Measurements from ENCODE around the gene FGA.

The FGA gene

DNA sequence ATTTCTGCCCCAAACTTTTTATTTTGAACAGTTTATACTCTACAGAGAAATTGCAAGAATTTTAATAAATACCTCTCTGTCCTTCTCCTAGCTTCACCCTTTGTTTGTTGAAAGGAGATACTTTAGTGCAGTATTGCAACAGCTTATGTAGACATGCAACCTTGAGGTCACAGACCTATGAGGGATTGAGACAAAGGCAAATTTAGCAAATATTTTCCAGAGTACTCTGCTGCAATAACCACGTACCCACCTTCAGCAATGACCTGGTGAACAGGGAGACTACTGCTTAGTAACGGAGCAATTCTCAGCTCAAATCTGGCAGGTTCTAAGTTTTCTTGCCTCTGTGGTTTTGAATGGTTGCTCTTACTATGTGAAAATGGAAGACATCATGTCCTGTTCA is 13.2 kb downstream of the FGA start:
- no peak for DNase-seq

DNA sequence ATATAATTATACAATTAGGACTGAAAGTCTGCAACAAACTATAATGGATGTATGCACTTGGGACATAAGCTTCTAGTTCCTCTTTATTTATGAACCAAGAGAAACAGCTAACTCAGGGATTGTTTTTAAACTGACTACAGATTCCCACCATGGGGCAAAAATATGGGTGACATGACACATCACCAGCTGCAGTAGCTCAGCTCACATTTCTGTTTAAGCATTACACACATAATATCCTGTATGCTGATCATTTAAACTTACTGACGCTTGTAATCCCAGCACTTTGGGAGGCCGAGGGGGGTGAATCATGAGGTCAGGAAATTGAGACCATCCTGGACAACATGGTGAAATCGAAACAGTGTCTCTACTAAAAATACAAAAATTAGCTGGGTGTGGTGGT is 16.2 kb downstream of the FGA start:
- DNase-seq, result no peak

- DNase-seq, result no peak
Measured at GRCh38 chr4:154573190-154573870, 17.2 kb downstream of the FGA start.

DNA sequence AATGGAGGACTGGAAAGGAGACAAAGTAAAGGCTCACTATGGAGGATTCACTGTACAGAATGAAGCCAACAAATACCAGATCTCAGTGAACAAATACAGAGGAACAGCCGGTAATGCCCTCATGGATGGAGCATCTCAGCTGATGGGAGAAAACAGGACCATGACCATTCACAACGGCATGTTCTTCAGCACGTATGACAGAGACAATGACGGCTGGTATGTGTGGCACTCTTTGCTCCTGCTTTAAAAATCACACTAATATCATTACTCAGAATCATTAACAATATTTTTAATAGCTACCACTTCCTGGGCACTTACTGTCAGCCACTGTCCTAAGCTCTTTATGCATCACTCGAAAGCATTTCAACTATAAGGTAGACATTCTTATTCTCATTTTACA is 21.0 kb downstream of the FGA start:
- DNase-seq, result no peak

GRCh38 chr4:154569028-154569427 is 21.5 kb downstream of the FGA start:
- DNase-seq, result no peak

DNA sequence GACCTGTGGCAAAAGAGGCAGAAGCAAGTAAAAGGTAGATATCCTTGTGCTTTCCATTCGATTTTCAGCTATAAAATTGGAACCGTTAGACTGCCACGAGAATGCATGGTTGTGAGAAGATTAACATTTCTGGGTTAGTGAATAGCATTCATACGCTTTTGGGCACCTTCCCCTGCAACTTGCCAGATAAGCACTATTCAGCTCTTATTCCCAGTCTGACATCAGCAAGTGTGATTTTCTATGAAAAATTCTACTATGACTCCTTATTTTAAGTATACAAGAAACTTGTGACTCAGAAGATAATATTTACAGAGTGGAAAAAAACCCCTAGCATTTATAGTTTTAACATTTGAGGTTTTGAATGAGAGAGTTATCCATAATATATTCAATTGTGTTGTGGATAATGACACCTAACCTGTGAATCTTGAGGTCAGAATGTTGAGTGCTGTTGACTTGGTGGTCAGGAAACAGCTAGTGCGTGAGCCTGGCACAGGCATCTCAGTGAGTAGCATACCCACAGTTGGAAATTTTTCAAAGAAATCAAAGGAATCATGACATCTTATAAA is 23.8 kb downstream of the FGA start:
- DNase-seq, result no peak

DNA sequence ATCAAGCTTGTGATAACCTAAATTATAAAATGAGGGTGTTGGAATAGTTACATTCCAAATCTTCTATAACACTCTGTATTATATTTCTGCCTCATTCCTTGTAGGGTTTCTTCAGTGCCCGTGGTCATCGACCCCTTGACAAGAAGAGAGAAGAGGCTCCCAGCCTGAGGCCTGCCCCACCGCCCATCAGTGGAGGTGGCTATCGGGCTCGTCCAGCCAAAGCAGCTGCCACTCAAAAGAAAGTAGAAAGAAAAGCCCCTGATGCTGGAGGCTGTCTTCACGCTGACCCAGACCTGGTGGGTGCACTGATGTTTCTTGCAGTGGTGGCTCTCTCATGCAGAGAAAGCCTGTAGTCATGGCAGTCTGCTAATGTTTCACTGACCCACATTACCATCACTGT is 24.8 kb downstream of the FGA start:
- no peak for DNase-seq

DNA sequence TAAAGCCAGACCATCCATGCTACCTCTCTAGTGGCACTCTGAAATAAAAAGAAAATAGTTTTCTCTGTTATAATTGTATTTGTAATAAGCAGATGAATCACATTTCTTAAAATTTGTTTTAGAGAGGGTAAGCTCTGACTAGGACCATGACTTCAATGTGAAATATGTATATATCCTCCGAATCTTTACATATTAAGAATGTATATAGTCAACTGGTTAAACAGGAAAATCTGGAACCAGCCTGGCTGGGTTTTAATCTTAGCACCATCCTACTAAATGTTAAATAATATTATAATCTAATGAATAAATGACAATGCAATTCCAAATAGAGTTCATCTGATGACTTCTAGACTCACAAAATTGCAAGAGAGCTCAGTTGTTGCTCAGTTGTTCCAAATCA is 26.2 kb downstream of the FGA start:
- no peak for DNase-seq

DNA sequence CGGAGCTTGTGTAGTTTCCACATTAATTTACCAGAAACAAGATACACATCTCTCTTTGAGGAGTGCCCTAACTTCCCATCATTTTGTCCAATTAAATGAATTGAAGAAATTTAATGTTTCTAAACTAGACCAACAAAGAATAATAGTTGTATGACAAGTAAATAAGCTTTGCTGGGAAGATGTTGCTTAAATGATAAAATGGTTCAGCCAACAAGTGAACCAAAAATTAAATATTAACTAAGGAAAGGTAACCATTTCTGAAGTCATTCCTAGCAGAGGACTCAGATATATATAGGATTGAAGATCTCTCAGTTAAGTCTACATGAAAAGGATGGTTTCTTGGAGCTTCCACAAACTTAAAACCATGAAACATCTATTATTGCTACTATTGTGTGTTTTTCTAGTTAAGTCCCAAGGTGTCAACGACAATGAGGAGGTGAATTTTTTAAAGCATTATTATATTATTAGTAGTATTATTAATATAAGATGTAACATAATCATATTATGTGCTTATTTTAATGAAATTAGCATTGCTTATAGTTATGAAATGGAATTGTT is 27.8 kb downstream of the FGA start, which contains the start of gene FGB:
Gene FGB, plus strand, starts transcription at position 315 of the 558 bp plus-strand sequence. Its CDS starts 8 bp downstream, at position 323.
- DNase-seq, result no peak

DNA sequence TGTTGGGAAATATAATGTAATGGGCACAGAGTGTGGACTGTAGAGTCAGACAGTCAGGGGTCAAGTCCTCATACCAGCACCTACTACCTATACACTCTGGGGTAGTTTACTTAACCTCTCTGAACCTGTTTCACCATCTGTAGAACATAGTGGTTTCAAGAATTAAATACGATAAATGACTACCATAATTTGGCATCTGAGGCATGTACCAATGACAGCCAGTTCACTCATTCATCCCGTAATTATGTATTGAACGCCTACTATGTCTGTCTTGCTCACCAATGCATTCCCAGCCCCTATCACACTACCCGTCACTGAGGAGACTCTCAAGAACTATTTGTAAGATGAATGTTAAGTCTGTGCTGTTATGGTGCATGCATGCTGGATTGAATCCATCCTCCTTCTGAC is 29.7 kb downstream of the FGA start:
- no peak for DNase-seq

- DNase-seq, result no peak
Measured at GRCh38 chr4:154560419-154560801, 30.1 kb downstream of the FGA start.

DNA sequence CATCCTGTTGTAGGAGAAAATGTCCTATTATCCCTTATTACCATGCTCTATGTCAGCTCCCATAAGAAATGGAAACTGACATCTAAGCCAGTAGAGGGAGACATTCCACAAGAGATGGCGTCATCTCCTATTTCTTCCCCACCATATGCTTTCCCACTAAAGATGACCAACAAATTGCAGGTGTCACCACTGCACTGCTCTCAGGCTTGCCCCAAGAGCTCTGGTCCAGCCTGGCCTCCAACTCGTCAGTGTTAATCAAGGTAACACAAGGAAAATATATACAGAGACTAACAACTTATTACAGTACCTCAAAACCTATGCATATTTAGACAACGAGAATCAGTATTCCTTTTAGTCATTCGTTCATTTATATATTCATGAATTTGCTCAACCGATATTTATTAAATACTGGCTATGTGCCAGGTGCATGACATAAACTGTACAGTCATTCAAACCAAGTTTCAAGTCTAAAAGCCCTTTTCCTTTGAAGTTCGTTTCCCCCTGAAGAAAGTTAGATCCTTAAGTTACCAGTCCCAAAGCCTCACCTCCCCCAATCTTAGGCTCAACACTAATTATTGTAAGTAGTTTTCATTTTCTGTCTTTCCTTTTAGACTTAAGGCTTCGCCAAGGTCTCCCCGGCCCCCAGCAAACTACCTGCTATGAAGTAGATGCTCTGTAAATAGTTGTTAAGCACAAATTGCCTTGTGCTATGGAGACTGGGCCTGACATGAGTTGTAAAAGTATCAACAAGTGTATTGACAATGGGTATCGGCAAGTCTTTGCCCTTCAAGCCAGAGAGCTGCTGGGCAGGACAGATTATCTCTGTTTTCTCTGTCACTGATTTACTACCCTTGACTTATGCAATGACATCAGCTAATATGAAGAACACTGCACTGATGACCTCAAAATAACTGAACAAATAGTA is 30.8 kb downstream of the FGA start:
- DNase-seq, result no peak

- DNase-seq, result no peak
Measured at GRCh38 chr4:154559141-154559493, 31.4 kb downstream of the FGA start.

- DNase-seq, result peak; percentile 72
Measured at GRCh38 chr4:154551872-154552686, 38.5 kb downstream of the FGA start.

DNA sequence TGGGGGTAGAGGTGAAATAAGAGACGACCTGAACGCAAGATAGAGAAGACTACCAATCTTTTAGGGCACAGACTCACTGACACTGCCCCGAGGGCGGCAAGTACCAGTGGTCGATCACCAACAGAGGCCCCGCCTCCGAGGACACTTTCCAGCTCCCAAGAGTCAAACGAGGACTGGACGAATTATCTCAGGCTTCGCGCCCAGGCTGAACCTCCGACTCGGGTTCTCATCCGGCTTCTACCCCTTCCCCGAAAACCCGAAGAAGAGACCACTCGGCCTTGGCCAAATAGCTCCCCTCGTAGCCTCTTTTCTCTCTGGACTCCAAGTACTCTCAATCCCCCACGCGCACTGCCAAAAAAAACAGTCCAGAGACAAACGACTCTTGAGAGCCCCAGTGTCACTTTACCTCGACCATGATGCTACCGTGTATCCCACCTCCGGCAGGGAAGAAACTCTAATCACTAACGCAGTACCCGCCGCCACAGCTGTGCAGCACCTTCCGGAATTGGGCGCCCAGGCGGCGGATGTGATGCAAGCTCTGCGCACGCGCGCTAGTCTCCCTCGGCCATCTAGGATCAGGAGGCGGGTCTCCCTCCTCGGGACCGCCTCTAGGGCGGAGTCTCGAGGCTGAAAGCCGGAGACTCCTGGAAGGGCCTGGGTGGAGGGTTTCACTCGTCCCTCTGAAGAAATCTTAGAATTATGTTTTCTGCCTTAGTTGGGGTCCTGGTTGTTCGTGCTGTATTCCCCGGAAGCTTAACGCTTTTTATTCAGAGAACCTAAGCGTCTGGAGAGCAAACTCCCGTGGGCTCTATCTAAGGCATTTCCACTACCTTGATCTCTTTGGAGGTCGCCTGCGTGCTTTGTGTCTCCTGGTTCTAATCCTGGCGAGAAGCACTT is 40.4 kb downstream of the FGA start, which contains the start of gene PLRG1:
Gene PLRG1, minus strand, starts transcription at position 507 of the 897 bp plus-strand sequence. Its CDS starts 92 bp downstream, at position 415.
- DNase-seq, result peak; percentile 96

DNA sequence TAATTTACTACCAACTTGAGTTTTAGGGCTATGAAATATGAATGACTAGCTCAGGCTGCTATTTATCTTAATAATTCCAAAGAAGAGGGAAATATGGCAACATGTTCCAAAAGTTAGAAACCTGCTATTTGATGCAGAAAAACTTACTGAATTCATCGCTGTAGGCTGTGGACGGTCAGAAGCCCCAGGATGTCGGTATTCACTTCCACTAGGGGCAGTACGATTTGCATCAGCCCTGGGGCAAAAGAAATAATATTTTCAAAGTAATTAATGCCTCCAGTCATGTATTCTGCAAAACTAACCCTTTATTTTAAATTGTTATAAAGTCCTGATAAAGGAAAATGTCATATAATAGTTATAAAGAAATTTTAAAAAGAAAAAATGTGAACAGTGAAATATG is 44.9 kb downstream of the FGA start:
- no peak for DNase-seq

DNA sequence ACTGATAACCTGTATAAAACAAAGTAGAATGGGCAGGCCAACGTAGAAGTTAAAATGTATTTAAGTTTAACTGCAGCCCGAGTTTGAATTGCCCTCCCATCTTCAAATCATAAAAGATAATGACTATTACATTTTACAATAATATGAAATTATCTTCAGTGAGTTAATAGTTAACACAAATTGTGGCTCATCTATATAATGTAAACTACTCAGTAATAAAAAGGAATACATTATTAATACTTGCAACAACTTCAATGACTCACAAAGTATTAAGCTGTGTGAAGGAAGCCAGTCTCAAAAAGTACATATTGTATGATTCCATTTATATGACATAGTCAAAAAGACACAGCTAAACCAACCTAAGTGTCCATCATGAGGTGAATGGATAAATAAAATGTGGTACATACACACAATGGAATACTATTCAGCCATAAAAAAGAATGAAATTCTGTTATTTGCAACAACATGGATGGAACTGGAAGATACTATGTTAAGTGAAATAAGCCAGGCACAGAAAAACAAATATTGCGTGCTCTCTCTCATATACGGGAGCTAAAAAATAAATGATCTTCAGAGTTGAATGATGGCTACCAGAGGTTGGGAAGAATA is 48.2 kb downstream of the FGA start:
- no peak for DNase-seq

All from activated naive CD4-positive, alpha-beta T cell treated with Interleukin-2 at 50 U/mL for 16 hours (primary cell).